Chondrocyte (in vitro differentiated cells): ENCODE data around the gene NCLN. TPM values are rescaled to one million over a fixed set of nuclear protein-coding genes. Genes with fewer than 3 reads are reported as not detected.
A peak's percentile ranks its signal among the peaks of the same experiment; 100 is the strongest.

Experiments
- DNase-seq: peaks from one replicate; pipeline ENCODE4 v3.0.0; 2021; ENCODE audit warnings: mixed read lengths, low spot score
- H3K27ac Mint-ChIP-seq: one replicate; pipeline ENCODE4 v1.8.0; 2021; ENCODE audit warnings: mild to moderate bottlenecking, moderate library complexity, mixed read lengths; ENCODE audit not compliant: unreplicated experiment
- H3K27me3 Mint-ChIP-seq: 2 replicates; pipeline ENCODE4 v1.8.0; 2021; ENCODE audit warnings: low read depth, mixed read lengths
- H3K36me3 Mint-ChIP-seq: 2 replicates; pipeline ENCODE4 v1.8.0; 2021; ENCODE audit warnings: low read depth, mixed read lengths
- H3K4me1 Mint-ChIP-seq: 2 replicates; pipeline ENCODE4 v1.8.0; 2021; ENCODE audit warnings: low read depth, mild to moderate bottlenecking, mixed read lengths
- H3K4me3 Mint-ChIP-seq: one replicate; pipeline ENCODE4 v1.8.0; 2021; ENCODE audit warnings: mild to moderate bottlenecking, moderate library complexity, mixed read lengths; ENCODE audit not compliant: unreplicated experiment
- H3K9me3 Mint-ChIP-seq: 2 replicates; pipeline ENCODE4 v1.8.0; 2021; ENCODE audit warnings: low read depth, mixed read lengths
- CTCF ChIP-seq: fragments of 200-600 bp; sonication (generic); IDR thresholded peaks from 2 replicates; pipeline ENCODE4 v1.5.0; 2021; ENCODE audit warnings: antibody characterized with exemption, mild to moderate bottlenecking, moderate library complexity
- total RNA-seq: library from RNA; stranded (reverse); gene quantifications from 3 replicates; pipeline ENCODE4 v1.2.1, GENCODE V29; 2021

NCLN gene
- total RNA-seq, 1 donor from 2014 or later: 80.7 TPM

GRCh38 chr19:3176715-3177501, 8.8 kb upstream of the NCLN start:
- H3K27ac Mint-ChIP-seq: no peak overlapping the region
- H3K27me3 Mint-ChIP-seq: no peaks in the 10 kb centered on the region
- no peak overlapping the region for H3K4me3 Mint-ChIP-seq
- no peak for TF ChIP-seq CTCF
- H3K36me3 Mint-ChIP-seq: no peaks in the 10 kb centered on the region
- H3K4me1 Mint-ChIP-seq: peaks cover 3% of the 10 kb centered on the region
- peak; percentile 82 for DNase-seq
- no peaks in the 10 kb centered on the region for H3K9me3 Mint-ChIP-seq

GRCh38 chr19:3178377-3178972, 7.3 kb upstream of the NCLN start, which contains the start of gene S1PR4:
S1PR4 (plus strand) TSS chr19:3178769; CDS start chr19:3178793, 24 bp downstream.
- Mint-ChIP-seq H3K4me1 (peaks cover 3% of the 10 kb centered on the region), H3K36me3 (no peaks in the 10 kb centered on the region), H3K9me3 (no peaks in the 10 kb centered on the region), H3K27ac (no peak within 1 kb of the TSS), H3K27me3 (no peaks in the 10 kb centered on the region), H3K4me3 (no peak within 1 kb of the TSS)
- no peak for TF ChIP-seq CTCF
- DNase-seq: peak; percentile 91

- H3K4me1 Mint-ChIP-seq: peaks cover 3% of the 10 kb centered on the region
- DNase-seq: peak; percentile 88
- H3K36me3 Mint-ChIP-seq: no peaks in the 10 kb centered on the region
- H3K27me3 Mint-ChIP-seq: no peaks in the 10 kb centered on the region
- TF ChIP-seq CTCF: no peak
- H3K9me3 Mint-ChIP-seq: no peaks in the 10 kb centered on the region
- H3K4me3 Mint-ChIP-seq: no peak overlapping the region
- H3K27ac Mint-ChIP-seq: no peak overlapping the region
Measured at GRCh38 chr19:3178973-3179738, 6.6 kb upstream of the NCLN start.

GRCh38 chr19:3179739-3180293, 5.9 kb upstream of the NCLN start:
- no peak for TF ChIP-seq CTCF
- DNase-seq: peak; percentile 79
- Mint-ChIP-seq H3K4me3 (no peak overlapping the region), H3K27ac (no peak overlapping the region), H3K9me3 (no peaks in the 10 kb centered on the region), H3K4me1 (peaks cover 3% of the 10 kb centered on the region), H3K36me3 (no peaks in the 10 kb centered on the region), H3K27me3 (no peaks in the 10 kb centered on the region)
